Uterus (tissue), 2 donors: ENCODE measurements around the gene RNU1-2.
"Not testable (repeated sequence)": the region's sequence is repeated elsewhere in the genome, so short reads cannot be mapped to it uniquely, and the experiment has no call there.

Experiments used
- CTCF ChIP-seq, 4 experiments: fragments of 200-600 bp in 2 of 4; fragments of 450-650 bp in 2 of 4; sonication (generic) in 2 of 4; IDR thresholded peaks; one replicate each; pipeline ENCODE4 v1.5.1; 2016 to 2019; ENCODE audit warnings: antibody characterized with exemption in 4 of 4, mild to moderate bottlenecking in 2 of 4, moderate library complexity in 1 of 4
- POLR2A ChIP-seq, 2 donors: fragments of 450-650 bp; IDR thresholded peaks; one replicate each; pipeline ENCODE4 v1.6.1; 2016; ENCODE audit warnings: antibody characterized with exemption in 2 of 2, mild to moderate bottlenecking in 1 of 2, moderate library complexity in 1 of 2

- not testable (repeated sequence) for TF ChIP-seq CTCF, POLR2A (IDR thresholded peaks at IDR 0.05)
Observed at GRCh38 chr1:16916036-16916880, 20.5 kb downstream of the RNU1-2 start.
